Left hindlimb (tissue), 1 donor: ENCODE measurements around the gene CSF1.
"Not testable (repeated sequence)": the region's sequence is repeated elsewhere in the genome, so short reads cannot be mapped to it uniquely, and the experiment has no call there.

Experiments
- DNase-seq: peaks from one replicate; pipeline ENCODE4 v3.0.0-alpha.2; 2018

CSF1 gene

GRCh38 chr1:109920391-109920790 is 9.7 kb downstream of the CSF1 start:
- DNase-seq = not testable (repeated sequence)

- no peak for DNase-seq
Observed at GRCh38 chr1:109922326-109922725, 11.7 kb downstream of the CSF1 start.

GRCh38 chr1:109923131-109923945 is 12.7 kb downstream of the CSF1 start:
- DNase-seq = no peak

- DNase-seq = no peak
Observed at GRCh38 chr1:109923946-109924275, 13.3 kb downstream of the CSF1 start.

- no peak for DNase-seq
Observed at GRCh38 chr1:109924316-109924715, 13.7 kb downstream of the CSF1 start.

- DNase-seq = no peak
Observed at GRCh38 chr1:109925159-109925990, 14.7 kb downstream of the CSF1 start.

GRCh38 chr1:109926662-109927300 is 16.1 kb downstream of the CSF1 start:
- DNase-seq = no peak

- DNase-seq = no peak
Observed at GRCh38 chr1:109927356-109927755, 16.7 kb downstream of the CSF1 start.

GRCh38 chr1:109927911-109928321 is 17.3 kb downstream of the CSF1 start:
- peak; percentile 74 for DNase-seq

GRCh38 chr1:109928591-109929111 is 18.0 kb downstream of the CSF1 start:
- peak; percentile 64 for DNase-seq

- no peak for DNase-seq
Observed at GRCh38 chr1:109929170-109929569, 18.5 kb downstream of the CSF1 start.

GRCh38 chr1:109929588-109930251 is 19.1 kb downstream of the CSF1 start:
- no peak for DNase-seq

GRCh38 chr1:109930252-109930993 is 19.8 kb downstream of the CSF1 start:
- DNase-seq = no peak

GRCh38 chr1:109931189-109931731 is 20.6 kb downstream of the CSF1 start:
- peak; percentile 85 for DNase-seq

GRCh38 chr1:109931911-109932636 is 21.4 kb downstream of the CSF1 start:
- no peak for DNase-seq

GRCh38 chr1:109932679-109933078 is 22.0 kb downstream of the CSF1 start:
- DNase-seq = no peak

- peak; percentile 59 for DNase-seq
Observed at GRCh38 chr1:109933856-109934711, 23.4 kb downstream of the CSF1 start.

GRCh38 chr1:109935451-109935900 is 24.8 kb downstream of the CSF1 start:
- DNase-seq = no peak

GRCh38 chr1:109937738-109938137 is 27.1 kb downstream of the CSF1 start:
- DNase-seq = no peak

GRCh38 chr1:109938556-109938955 is 27.9 kb downstream of the CSF1 start:
- DNase-seq = no peak
